Suprapubic skin (tissue), 4 donors: Measurements from ENCODE around the gene USP14. TPM values are rescaled to one million over a fixed set of nuclear protein-coding genes. Genes with fewer than 3 reads are reported as not detected.

Experiments used
- DNase-seq, 2 donors: peaks; one replicate each; pipeline ENCODE4 v3.0.0-alpha.2; 2019; ENCODE audit warnings: low spot score in 2 of 2
- H3K27ac ChIP-seq: fragments of 200-600 bp; sonication (generic); one replicate; pipeline ENCODE4 v1.5.1; 2019
- H3K27me3 ChIP-seq: fragments of 200-600 bp; sonication (generic); one replicate; pipeline ENCODE4 v1.5.1; 2019
- H3K36me3 ChIP-seq: fragments of 200-600 bp; sonication (generic); one replicate; pipeline ENCODE4 v1.5.1; 2019
- H3K4me1 ChIP-seq: fragments of 200-600 bp; sonication (generic); one replicate; pipeline ENCODE4 v1.5.1; 2019
- H3K4me3 ChIP-seq: fragments of 200-600 bp; sonication (generic); one replicate; pipeline ENCODE4 v1.5.1; 2019; ENCODE audit warnings: mild to moderate bottlenecking
- H3K9me3 ChIP-seq: fragments of 200-600 bp; sonication (generic); one replicate; pipeline ENCODE4 v1.5.1; 2019
- EP300 ChIP-seq: sonication (generic); formaldehyde crosslinking; IDR thresholded peaks from one replicate; pipeline ENCODE4 v1.6.1; 2017; ENCODE audit warnings: antibody characterized with exemption
- POLR2A ChIP-seq, 2 donors: fragments of 450-650 bp; IDR thresholded peaks; one replicate each; pipeline ENCODE4 v1.6.1; 2017; ENCODE audit warnings: antibody characterized with exemption in 2 of 2, mild to moderate bottlenecking in 2 of 2, moderate library complexity in 2 of 2
- POLR2AphosphoS5 ChIP-seq, 3 donors: sonication (generic); formaldehyde crosslinking; IDR thresholded peaks; one replicate each; pipeline ENCODE4 v1.6.1; 2017; ENCODE audit warnings: antibody characterized with exemption in 3 of 3
- WGBS: methylation state at CpG from one replicate; pipeline ENCODE4 v1.1.5; 2018; 5-methylcytosine and 5-hydroxymethylcytosine counted together
- total RNA-seq, 4 donors: library from RNA; depleted of rRNA; stranded (reverse); fragments of >200 nt; gene quantifications; one replicate each; pipeline ENCODE4 v1.1.0, GENCODE V29; 2016
- TF ChIP-seq, protein P1 (sequence below), 2 donors: fragments of 200-600 bp in 1 of 2; fragments of 450-650 bp in 1 of 2; sonication (generic) in 1 of 2; IDR thresholded peaks; one replicate each; pipeline ENCODE4 v1.5.1; 2016 to 2019; ENCODE audit warnings: antibody characterized with exemption in 2 of 2, mild to moderate bottlenecking in 1 of 2, moderate library complexity in 1 of 2

USP14 gene
- total RNA-seq, 4 donors from 2014 or later: 19.7 to 31.4 (median 27.9) TPM

DNA sequence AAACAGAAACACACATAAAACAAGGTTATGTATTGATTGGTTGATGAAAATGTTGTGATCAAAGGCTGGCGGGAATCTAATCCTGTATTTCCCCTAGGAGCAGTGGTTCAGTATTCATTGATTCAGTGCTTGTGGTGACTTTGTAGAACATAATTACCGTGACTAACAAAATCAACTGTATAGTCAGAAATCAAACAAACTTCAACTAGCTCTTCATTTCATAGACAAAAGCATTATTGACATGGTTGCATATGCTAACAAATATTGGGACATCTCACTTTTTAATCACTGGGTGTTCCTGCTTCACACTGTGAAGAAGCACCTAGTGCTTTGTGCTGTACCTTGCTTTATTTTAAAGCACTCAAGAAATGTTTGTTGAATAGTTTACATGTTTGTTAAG is 41.4 kb downstream of the USP14 start:
- no peaks in the 10 kb centered on the region for H3K27me3 ChIP-seq
- H3K27ac ChIP-seq: no peak overlapping the region
- H3K36me3 ChIP-seq: peaks cover 63% of the 10 kb centered on the region
- H3K4me1 ChIP-seq: no peaks in the 10 kb centered on the region
- H3K4me3 ChIP-seq: no peak overlapping the region
- 93% methylated on average over 2 of the region's 2 CpGs for WGBS
- TF ChIP-seq POLR2AphosphoS5 (IDR thresholded peaks at IDR 0.05) (no peak), POLR2A (IDR thresholded peaks at IDR 0.05) (no peak), EP300 (no peak)
- TF ChIP-seq, protein P1, sequence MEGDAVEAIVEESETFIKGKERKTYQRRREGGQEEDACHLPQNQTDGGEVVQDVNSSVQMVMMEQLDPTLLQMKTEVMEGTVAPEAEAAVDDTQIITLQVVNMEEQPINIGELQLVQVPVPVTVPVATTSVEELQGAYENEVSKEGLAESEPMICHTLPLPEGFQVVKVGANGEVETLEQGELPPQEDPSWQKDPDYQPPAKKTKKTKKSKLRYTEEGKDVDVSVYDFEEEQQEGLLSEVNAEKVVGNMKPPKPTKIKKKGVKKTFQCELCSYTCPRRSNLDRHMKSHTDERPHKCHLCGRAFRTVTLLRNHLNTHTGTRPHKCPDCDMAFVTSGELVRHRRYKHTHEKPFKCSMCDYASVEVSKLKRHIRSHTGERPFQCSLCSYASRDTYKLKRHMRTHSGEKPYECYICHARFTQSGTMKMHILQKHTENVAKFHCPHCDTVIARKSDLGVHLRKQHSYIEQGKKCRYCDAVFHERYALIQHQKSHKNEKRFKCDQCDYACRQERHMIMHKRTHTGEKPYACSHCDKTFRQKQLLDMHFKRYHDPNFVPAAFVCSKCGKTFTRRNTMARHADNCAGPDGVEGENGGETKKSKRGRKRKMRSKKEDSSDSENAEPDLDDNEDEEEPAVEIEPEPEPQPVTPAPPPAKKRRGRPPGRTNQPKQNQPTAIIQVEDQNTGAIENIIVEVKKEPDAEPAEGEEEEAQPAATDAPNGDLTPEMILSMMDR (IDR thresholded peaks at IDR 0.05): no peak
- no peaks in the 10 kb centered on the region for H3K9me3 ChIP-seq
- DNase-seq: no peak

DNA sequence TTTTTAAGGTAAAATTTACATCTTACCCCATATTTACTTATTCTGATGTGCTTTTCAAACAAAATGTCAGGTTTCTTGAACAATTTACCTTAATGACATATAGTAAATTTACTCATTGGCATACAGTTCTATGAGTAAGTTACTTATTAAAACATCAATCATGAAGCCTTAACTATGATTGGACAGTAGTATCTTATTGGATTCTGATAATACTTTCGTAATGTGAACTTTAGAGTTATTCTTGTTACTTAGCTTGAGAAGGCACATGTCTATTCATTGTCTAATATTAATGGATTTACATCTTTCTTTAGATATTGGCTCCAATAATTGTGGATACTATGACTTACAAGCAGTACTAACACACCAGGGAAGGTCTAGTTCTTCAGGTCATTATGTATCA is 51.7 kb downstream of the USP14 start:
- H3K9me3 ChIP-seq: no peaks in the 10 kb centered on the region
- H3K36me3 ChIP-seq: peaks cover 72% of the 10 kb centered on the region
- H3K4me1 ChIP-seq: no peaks in the 10 kb centered on the region
- no peak overlapping the region for H3K4me3 ChIP-seq
- no peak for TF ChIP-seq POLR2AphosphoS5 (IDR thresholded peaks at IDR 0.05)
- TF ChIP-seq, protein P1 (IDR thresholded peaks at IDR 0.05): no peak
- TF ChIP-seq POLR2A (IDR thresholded peaks at IDR 0.05): no peak
- no peak for TF ChIP-seq EP300
- H3K27me3 ChIP-seq: no peaks in the 10 kb centered on the region
- no peak overlapping the region for H3K27ac ChIP-seq
- WGBS: 94% methylated on average over 1 of the region's 1 CpG
- no peak for DNase-seq

DNA sequence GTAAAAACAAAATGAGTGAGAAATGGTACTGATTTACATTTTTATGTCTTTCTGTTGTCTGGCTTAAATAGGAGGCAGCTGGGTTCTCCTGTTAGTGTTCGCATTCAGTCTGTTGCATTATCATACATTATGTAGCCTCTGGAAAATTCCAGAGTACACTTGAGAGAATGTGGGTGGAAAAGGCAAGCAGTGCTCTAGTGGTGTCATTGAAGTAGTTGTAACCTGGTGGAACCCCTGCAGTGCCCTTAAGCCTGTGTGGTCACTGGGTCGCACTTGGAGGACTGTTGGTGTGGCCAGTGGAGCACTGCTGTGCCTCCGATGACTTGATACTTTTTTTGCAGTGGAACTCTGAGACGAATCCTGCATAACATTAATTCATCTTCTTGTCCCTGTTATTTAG is 52.4 kb downstream of the USP14 start:
- TF ChIP-seq POLR2A (IDR thresholded peaks at IDR 0.05): no peak
- TF ChIP-seq POLR2AphosphoS5 (IDR thresholded peaks at IDR 0.05): no peak
- no peak for TF ChIP-seq EP300
- TF ChIP-seq, protein P1 (IDR thresholded peaks at IDR 0.05): no peak
- no peak overlapping the region for H3K27ac ChIP-seq
- H3K4me1 ChIP-seq: no peaks in the 10 kb centered on the region
- no peaks in the 10 kb centered on the region for H3K9me3 ChIP-seq
- H3K36me3 ChIP-seq: peaks cover 72% of the 10 kb centered on the region
- H3K4me3 ChIP-seq: no peak overlapping the region
- whole genome bisulfite sequencing: 87% methylated on average over 4 of the region's 4 CpGs
- DNase-seq: no peak
- no peaks in the 10 kb centered on the region for H3K27me3 ChIP-seq

DNA sequence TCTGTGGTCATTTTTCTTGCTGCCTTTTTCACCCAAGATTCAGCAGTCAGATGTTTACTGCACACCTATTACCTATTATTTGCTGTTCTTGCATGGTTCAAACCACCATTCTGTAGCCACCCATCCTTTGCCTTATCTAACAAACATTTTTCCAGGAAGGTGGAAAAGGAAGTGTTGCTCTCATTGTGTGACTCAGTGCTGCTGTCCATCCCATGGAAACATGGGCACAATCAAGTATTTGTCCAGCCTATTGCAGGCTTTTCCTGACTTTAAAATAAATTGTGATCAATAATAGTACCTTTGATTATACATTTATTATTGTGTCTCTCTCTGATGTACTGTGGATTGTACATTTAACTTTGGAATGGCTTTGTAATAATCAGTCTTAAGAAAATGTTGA is 53.2 kb downstream of the USP14 start:
- DNase-seq: no peak
- H3K27me3 ChIP-seq: no peaks in the 10 kb centered on the region
- H3K4me3 ChIP-seq: no peak overlapping the region
- H3K27ac ChIP-seq: no peak overlapping the region
- H3K9me3 ChIP-seq: no peaks in the 10 kb centered on the region
- H3K4me1 ChIP-seq: no peaks in the 10 kb centered on the region
- TF ChIP-seq POLR2AphosphoS5 (IDR thresholded peaks at IDR 0.05): no peak
- TF ChIP-seq POLR2A (IDR thresholded peaks at IDR 0.05): no peak
- TF ChIP-seq, protein P1 (IDR thresholded peaks at IDR 0.05): no peak
- no peak for TF ChIP-seq EP300
- H3K36me3 ChIP-seq: peaks cover 72% of the 10 kb centered on the region

DNA sequence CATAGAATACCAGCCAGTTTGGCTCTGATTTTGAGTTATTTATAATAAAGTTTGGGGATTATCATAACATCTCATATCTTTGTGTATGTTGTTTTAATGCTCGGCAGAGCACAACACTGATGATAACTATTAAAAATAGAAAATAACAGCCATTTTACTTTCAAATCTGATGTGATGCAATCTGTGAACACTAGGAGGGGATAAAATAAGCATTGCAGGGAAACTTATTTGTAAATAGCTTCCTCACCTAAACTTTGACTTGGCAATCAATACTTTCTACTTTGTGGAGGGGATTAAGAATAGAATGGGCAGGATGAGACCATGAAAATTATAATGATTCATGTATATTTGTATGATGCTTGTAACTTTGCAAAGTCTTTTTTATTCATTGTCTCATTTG is 54.4 kb downstream of the USP14 start:
- Histone ChIP-seq H3K4me3 (no peak overlapping the region), H3K9me3 (no peaks in the 10 kb centered on the region), H3K36me3 (peaks cover 73% of the 10 kb centered on the region), H3K27ac (no peak overlapping the region), H3K4me1 (no peaks in the 10 kb centered on the region), H3K27me3 (no peaks in the 10 kb centered on the region)
- TF ChIP-seq POLR2AphosphoS5 (IDR thresholded peaks at IDR 0.05) (no peak), POLR2A (IDR thresholded peaks at IDR 0.05) (no peak), EP300 (no peak)
- TF ChIP-seq, protein P1 (IDR thresholded peaks at IDR 0.05): no peak
- WGBS: 83% methylated on average over 1 of the region's 1 CpG
- DNase-seq: no peak
